DND-41 (cell line): ENCODE data around the gene RNF182.

Experiments
- EZH2 ChIP-seq: IDR thresholded peaks from 3 replicates; pipeline ENCODE4 v1.6.1; 2012; ENCODE audit warnings: borderline replicate concordance, low read depth, mild to moderate bottlenecking, moderate library complexity, low read length, inconsistent platforms; ENCODE audit not compliant: severe bottlenecking
- TF ChIP-seq, protein P1 (sequence below): IDR thresholded peaks from 2 replicates; pipeline ENCODE4 v1.5.1; 2012; ENCODE audit warnings: borderline replicate concordance, low read length, moderate library complexity, mild to moderate bottlenecking; ENCODE audit not compliant: poor library complexity, severe bottlenecking; ENCODE audit errors: extremely low read depth

DNA sequence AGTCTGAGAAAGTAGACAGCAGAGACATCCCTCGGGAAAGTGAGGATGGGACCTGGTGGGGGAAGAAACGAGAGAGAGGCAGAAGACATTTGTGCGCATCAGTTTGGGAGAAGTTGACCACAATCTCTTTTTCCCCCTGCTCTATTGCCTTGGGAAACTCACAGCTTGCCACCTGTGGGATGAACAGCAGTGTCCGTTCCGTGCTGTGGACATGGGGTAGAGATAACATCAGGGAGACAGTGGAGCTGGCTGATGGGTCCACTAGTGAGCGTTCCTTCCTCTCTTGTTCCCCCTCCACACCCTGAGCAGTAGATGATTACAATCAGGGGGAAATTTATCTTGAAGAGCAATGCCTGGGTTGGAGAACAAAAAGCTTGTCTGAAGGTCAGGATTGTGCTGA is 21.8 kb upstream of the RNF182 start:
- TF ChIP-seq, protein P1, sequence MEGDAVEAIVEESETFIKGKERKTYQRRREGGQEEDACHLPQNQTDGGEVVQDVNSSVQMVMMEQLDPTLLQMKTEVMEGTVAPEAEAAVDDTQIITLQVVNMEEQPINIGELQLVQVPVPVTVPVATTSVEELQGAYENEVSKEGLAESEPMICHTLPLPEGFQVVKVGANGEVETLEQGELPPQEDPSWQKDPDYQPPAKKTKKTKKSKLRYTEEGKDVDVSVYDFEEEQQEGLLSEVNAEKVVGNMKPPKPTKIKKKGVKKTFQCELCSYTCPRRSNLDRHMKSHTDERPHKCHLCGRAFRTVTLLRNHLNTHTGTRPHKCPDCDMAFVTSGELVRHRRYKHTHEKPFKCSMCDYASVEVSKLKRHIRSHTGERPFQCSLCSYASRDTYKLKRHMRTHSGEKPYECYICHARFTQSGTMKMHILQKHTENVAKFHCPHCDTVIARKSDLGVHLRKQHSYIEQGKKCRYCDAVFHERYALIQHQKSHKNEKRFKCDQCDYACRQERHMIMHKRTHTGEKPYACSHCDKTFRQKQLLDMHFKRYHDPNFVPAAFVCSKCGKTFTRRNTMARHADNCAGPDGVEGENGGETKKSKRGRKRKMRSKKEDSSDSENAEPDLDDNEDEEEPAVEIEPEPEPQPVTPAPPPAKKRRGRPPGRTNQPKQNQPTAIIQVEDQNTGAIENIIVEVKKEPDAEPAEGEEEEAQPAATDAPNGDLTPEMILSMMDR: no peak
- no peak for TF ChIP-seq EZH2
